Measurements from ENCODE around the gene SC5D. TPM values are rescaled to one million over a fixed set of nuclear protein-coding genes. Genes with fewer than 3 reads are reported as not detected.

The SC5D gene
- total RNA-seq, 2 experiments from 2014 or later, result 24.8 to 25.5 TPM

DNA sequence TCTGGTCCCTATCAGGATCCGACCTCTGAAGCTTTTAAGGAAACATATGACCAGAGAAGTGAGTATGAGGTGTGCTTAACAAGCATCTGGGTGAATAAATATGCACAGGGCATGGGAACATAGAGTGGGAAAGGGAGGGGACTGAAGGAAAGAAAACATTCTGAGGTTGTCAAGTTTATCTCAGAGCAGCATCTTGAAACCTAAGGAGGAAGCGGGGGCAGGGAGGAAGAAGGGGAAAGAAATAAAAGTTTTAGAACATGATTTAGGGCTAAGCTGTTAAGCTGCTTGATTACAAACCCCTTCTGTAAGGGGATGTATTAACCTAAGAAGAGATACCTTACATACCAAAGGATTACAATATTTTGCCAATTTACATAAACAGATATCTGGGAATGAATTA is 24.0 kb upstream of the SC5D start:
- DNase-seq (no peak), ATAC-seq (ENCODE audit: low read depth) (no peak)
- H3K9me3 Mint-ChIP-seq, result peaks cover under 1% of the 10 kb centered on the region
- POLR2A ChIA-PET, result no interaction called here
- H3K4me3 Mint-ChIP-seq, result no peak overlapping the region
- H3K27me3 Mint-ChIP-seq, result peaks cover 44% of the 10 kb centered on the region
- H3K36me3 Mint-ChIP-seq, result no peaks in the 10 kb centered on the region
- no peak overlapping the region for H3K27ac Mint-ChIP-seq
- peaks cover 4% of the 10 kb centered on the region for H3K4me1 Mint-ChIP-seq

DNA sequence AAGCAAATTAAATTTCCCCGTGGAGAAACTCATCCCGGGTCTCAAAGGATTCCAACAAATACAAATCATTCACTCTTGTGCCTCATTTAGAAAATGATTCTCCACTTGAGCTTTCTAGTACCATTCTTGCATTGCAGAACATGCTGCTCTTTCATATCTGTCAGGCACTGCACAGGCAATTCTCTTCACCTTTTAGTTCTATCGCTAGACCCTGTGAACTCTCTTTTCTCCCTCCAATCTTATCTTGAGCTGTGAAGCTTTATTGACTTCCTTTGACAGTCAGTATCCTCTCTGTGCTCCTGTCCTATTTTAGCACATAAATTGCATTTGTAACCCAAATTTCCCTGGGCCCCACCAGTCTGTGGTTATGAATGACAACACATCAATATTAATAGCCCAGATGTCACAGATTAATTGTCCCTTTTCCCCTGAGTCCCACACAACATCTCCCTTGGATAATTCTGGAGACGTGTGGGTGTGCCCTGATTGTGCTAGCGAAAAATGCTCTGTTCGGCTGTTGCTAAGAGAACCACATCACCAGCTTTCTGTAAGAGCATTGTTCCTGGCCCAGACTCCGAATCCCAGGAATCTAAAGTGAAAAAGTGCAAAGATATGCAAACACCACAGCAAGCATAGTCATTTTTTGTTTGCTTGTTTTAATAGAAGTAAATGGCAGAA is 22.4 kb upstream of the SC5D start:
- no peak overlapping the region for H3K4me3 Mint-ChIP-seq
- no peaks in the 10 kb centered on the region for H3K9me3 Mint-ChIP-seq
- DNase-seq (no peak), ATAC-seq (ENCODE audit: low read depth) (no peak)
- H3K27me3 Mint-ChIP-seq, result peaks cover 47% of the 10 kb centered on the region
- H3K36me3 Mint-ChIP-seq, result no peaks in the 10 kb centered on the region
- POLR2A ChIA-PET, result no interaction called here
- H3K27ac Mint-ChIP-seq, result no peak overlapping the region
- peaks cover 4% of the 10 kb centered on the region for H3K4me1 Mint-ChIP-seq

DNA sequence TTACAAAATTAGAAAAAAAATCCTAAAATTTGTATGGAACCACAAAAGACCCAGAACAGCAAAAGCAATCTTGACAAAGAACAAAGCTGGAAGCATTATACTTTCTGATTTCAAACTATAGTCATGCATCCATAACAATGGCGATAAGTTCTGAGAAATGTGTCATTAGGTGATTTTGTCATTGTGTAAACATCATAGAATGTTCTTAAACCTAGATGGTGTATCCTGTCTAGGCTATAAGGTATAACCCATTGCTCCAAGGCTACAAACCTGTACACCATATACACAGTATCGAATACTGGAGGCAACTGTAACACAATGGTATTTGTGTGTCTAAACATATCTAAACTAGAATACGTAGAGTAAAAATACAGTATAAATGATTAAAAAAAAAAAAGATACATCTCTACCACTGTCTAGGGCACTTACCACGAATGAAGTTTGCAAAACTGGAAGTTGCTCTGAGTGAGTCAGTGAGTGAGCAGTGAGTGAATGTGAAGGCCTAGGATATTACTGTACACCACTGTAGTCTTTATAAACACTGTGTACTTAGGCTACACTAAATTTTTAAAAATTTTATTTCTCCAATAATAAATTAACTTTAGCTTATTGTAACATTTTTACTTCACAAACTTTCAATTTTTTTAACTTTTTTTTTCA is 18.1 kb upstream of the SC5D start:
- peaks cover 14% of the 10 kb centered on the region for H3K9me3 Mint-ChIP-seq

DNA sequence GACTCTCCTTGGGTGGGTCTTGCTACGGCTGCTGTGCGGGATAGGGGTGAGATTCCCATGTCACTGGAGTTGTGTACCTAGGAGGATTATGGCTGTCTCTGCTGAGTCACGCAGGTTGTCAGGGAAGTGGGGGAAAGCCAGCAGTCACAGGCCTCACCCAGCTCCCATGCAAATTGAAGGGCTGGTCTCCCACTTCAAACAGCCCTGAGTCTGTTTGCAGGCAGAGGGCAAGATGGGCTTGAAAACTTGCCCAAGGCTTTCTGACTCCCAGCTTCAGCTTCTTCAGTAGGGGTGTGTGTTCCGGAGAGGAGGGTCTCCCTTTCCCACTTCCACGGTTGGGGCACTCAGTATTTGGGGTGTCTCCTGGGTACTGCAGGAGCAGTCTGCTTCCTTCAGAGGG is 10.9 kb upstream of the SC5D start:
- POLR2A ChIA-PET, result interaction anchor here (0.7 kb wide), 1 partner anchor 11 kb away, joined by 4 read pairs; the partner anchor contains the start of gene SC5D
- peaks cover 31% of the 10 kb centered on the region for H3K27me3 Mint-ChIP-seq
- DNase-seq, result no peak

More for the DNA sequence above, 18.1 kb upstream of the SC5D start:
- peaks cover 2% of the 10 kb centered on the region for H3K4me1 Mint-ChIP-seq
- DNase-seq (no peak), ATAC-seq (ENCODE audit: low read depth) (no peak)
- no peak overlapping the region for H3K27ac Mint-ChIP-seq
- peaks cover 7% of the 10 kb centered on the region for H3K36me3 Mint-ChIP-seq
- POLR2A ChIA-PET, result no interaction called here
- no peak overlapping the region for H3K4me3 Mint-ChIP-seq
- H3K27me3 Mint-ChIP-seq, result peaks cover 30% of the 10 kb centered on the region

DNA sequence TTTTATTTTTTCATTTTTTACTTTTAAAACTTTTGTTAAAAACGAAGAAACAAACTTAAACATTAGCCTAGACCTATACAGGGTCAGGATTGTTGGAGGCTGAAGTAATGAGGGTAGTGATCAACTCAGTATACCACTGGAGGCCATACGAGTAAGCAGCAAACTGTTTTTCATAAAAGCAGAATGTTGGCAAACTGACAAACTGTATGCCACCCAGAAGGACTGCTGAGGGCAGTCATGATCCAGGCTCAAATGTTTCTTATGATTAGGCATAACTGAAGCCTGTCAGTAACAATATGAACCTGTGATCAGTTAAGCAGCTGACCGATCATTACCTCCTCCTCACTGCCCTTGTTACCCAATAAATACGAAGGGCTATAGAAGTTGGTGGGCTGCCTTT is 10.2 kb upstream of the SC5D start:
- Mint-ChIP-seq H3K4me3 (no peak overlapping the region), H3K4me1 (peaks cover 2% of the 10 kb centered on the region), H3K9me3 (peaks cover 21% of the 10 kb centered on the region), H3K36me3 (peaks cover 10% of the 10 kb centered on the region), H3K27me3 (peaks cover 31% of the 10 kb centered on the region), H3K27ac (no peak overlapping the region)
- ATAC-seq (ENCODE audit: low read depth), result no peak
- no peak for DNase-seq
- POLR2A ChIA-PET, result no interaction called here

More for the DNA sequence above, 10.9 kb upstream of the SC5D start:
- Mint-ChIP-seq H3K9me3 (peaks cover 21% of the 10 kb centered on the region), H3K4me1 (peaks cover 2% of the 10 kb centered on the region), H3K4me3 (no peak overlapping the region), H3K27ac (no peak overlapping the region), H3K36me3 (peaks cover 10% of the 10 kb centered on the region)
- ATAC-seq (ENCODE audit: low read depth), result no peak

DNA sequence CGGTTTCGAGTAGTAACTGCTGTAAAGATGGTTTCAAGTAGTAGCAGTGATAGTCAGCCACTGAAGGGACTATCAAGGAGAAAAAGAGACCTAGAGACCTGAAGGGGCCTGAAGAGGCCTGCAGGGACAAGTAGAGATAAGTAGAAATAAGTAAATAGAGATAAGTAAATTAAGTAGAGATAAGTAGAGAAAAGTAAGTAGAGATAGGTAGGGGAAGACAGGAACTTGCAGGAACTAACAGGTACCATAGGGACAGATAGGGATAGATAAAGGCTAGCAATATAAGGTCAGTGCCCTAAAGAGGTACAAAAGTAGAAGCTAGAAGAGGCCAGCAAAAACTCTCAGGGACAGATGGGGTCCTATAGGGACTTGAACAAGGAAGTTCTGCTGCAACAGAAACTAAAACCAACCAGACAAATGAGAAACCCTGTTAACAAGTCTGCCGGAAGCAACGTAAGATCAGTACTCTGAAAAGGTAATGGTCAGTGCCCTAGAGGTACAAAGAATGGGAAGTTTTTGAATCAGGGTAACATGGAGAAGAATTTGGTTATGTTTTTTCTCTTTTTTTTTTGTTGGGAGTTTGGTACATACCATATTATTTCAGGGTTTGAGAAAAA is 9.6 kb upstream of the SC5D start:
- H3K4me3 Mint-ChIP-seq, result no peak overlapping the region

DNA sequence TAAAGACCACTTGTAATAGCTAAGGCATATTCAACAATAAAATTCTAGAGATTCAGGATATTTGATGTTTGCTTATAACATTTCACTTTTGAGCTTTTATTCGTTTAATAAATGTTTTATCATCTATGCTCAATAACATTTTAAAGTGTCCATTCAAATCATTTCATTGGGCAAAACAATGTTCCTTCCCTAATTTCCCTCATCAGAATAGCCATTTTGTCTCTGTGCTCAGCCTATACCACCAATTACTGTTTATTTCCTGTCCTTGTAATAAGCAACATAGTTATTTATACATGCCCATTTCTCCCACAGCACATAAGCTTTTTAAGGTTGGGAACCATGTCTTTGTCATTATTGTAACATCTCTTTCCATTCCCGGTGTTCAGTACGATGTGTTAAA is 1.3 kb upstream of the SC5D start:
- DNase-seq (no peak), ATAC-seq (ENCODE audit: low read depth) (no peak)
- POLR2A ChIA-PET, result no interaction called here
- H3K27ac Mint-ChIP-seq, result no peak overlapping the region
- H3K4me1 Mint-ChIP-seq, result peaks cover 20% of the 10 kb centered on the region
- peaks cover 3% of the 10 kb centered on the region for H3K9me3 Mint-ChIP-seq
- H3K27me3 Mint-ChIP-seq, result no peaks in the 10 kb centered on the region
- H3K36me3 Mint-ChIP-seq, result peaks cover 5% of the 10 kb centered on the region
- no peak overlapping the region for H3K4me3 Mint-ChIP-seq

More for the DNA sequence above, 9.6 kb upstream of the SC5D start:
- peaks cover 27% of the 10 kb centered on the region for H3K27me3 Mint-ChIP-seq
- H3K36me3 Mint-ChIP-seq, result peaks cover 6% of the 10 kb centered on the region
- ATAC-seq (ENCODE audit: low read depth) (no peak), DNase-seq (no peak)
- no peak overlapping the region for H3K27ac Mint-ChIP-seq
- peaks cover 17% of the 10 kb centered on the region for H3K9me3 Mint-ChIP-seq
- peaks cover under 1% of the 10 kb centered on the region for H3K4me1 Mint-ChIP-seq
- POLR2A ChIA-PET, result no interaction called here

DNA sequence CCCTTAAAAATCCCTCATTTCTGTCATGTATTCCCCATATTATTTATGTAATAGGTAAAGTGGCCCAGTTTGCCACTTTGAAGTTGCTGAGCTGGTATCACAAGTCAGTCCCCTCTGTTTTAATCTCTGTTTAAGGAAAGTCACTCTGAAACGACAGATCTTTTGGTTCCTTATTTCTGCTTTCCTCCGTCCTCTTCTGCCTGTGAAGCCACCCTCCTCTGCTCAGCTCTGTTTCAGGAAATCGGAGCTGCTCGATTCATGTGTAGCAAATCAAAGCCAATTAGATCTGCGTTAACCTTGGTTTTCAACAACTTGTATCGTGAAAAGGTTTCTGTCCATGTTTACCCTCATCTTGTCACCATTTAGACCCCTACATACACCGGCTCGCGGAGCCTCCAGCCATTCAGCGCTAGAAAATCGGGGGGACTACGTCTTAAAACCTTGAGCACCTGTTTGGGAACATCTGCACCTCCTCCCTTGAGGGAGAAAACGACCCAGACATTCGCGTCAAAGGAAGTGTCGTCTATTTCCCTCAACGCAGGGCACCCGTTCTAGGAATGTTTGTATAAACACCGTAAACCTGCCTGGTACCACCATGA is 576 bp upstream of the SC5D start:
- Mint-ChIP-seq H3K4me3 (peak overlapping the region; percentile 89), H3K27ac (peak overlapping the region; percentile 87), H3K36me3 (peaks cover 8% of the 10 kb centered on the region), H3K27me3 (no peaks in the 10 kb centered on the region), H3K4me1 (peaks cover 23% of the 10 kb centered on the region), H3K9me3 (peaks cover 3% of the 10 kb centered on the region)
- DNase-seq (no peak), ATAC-seq (ENCODE audit: low read depth) (no peak)
- POLR2A ChIA-PET, result interaction anchor here (0.7 to 0.9 kb wide), 3 partner anchors 10 to 160 kb away, joined by 3 to 4 read pairs (median 4); no protein-coding TSS in a partner anchor

DNA sequence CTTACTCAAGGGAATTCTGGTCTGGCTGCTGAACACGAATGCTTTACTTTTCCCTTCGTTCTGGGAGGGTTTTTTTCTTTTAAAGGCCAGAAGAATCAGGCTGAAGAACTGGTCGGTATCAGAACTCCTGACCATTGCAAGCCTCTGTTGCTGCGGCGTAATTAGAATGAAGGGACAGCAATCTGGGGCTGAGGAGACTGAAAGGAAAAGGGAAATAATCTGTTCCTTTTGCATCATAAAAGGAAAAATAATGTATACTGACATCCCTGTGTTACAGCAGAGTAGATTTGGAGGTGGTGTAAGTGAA is 670 bp downstream of the SC5D start:
- Mint-ChIP-seq H3K4me3 (peak overlapping the region; percentile 89), H3K9me3 (peaks cover 3% of the 10 kb centered on the region), H3K27ac (peak overlapping the region; percentile 87), H3K36me3 (peaks cover 11% of the 10 kb centered on the region), H3K27me3 (no peaks in the 10 kb centered on the region), H3K4me1 (peaks cover 23% of the 10 kb centered on the region)
- ATAC-seq (ENCODE audit: low read depth), result no peak
- POLR2A ChIA-PET, result no interaction called here
- no peak for DNase-seq

DNA sequence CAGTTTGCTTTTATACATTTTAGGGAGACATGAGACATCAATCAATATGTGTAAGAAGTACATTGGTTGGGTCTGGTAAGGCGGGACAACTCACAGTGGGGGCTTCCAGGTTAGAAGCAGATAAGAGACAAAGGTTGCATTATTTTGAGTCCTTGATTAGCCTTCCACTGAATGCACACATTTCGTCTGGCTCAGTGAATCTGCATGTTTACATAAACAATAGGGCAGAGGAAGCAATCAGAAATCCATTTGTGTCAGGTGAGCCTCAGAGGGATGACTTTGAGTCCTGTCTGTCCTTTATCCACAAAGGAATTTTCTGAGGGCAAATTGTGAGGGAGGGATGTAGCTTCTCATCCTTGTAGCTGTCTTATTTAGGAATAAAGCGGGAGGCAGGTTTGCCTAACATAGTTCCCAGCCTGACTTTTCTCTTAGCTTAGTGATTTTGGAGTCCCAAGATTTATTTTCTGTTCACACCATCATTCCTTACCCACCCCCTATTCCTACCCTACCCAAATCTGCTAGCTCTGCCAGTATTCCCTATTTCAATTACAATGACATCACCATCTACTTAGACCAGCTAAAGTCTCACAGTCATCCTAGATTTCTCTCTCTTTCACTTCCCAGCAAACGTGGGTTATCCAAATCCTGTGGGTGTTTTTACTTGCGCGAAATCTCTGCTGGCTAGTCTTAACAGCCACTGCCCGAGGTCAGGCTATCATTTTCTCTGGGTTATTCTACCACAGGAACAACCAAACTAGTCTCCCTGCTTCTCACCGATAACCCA is 2.9 kb downstream of the SC5D start:
- no peak overlapping the region for H3K4me3 Mint-ChIP-seq
- H3K9me3 Mint-ChIP-seq, result no peaks in the 10 kb centered on the region
- no peaks in the 10 kb centered on the region for H3K27me3 Mint-ChIP-seq
- H3K4me1 Mint-ChIP-seq, result peaks cover 23% of the 10 kb centered on the region
- DNase-seq (no peak), ATAC-seq (ENCODE audit: low read depth) (no peak)
- no peak overlapping the region for H3K27ac Mint-ChIP-seq
- H3K36me3 Mint-ChIP-seq, result peaks cover 18% of the 10 kb centered on the region
- POLR2A ChIA-PET, result no interaction called here

DNA sequence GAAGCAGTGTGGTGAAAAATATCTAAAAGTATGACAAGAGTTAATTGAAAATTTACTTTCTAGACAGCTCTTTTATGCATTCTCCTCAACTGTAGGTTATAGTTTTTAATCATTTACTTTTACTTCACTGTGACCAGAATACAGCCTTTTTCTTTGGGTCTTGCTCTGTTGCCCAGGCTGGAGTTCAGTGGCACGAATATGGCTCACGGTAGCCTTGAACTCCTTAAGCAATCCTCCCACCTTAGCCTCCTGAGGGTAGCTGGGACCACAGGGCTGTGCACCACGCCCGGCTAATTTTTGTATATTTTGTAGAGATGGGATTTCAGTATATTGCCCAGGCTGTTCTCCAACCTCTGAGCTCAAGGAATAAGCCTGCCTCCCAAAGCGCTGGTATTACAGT is 5.3 kb downstream of the SC5D start:
- POLR2A ChIA-PET, result no interaction called here
- Mint-ChIP-seq H3K9me3 (no peaks in the 10 kb centered on the region), H3K36me3 (peaks cover 18% of the 10 kb centered on the region), H3K4me1 (peaks cover 17% of the 10 kb centered on the region), H3K27me3 (no peaks in the 10 kb centered on the region), H3K27ac (no peak overlapping the region), H3K4me3 (no peak overlapping the region)
- DNase-seq, result no peak
- ATAC-seq (ENCODE audit: low read depth), result no peak

DNA sequence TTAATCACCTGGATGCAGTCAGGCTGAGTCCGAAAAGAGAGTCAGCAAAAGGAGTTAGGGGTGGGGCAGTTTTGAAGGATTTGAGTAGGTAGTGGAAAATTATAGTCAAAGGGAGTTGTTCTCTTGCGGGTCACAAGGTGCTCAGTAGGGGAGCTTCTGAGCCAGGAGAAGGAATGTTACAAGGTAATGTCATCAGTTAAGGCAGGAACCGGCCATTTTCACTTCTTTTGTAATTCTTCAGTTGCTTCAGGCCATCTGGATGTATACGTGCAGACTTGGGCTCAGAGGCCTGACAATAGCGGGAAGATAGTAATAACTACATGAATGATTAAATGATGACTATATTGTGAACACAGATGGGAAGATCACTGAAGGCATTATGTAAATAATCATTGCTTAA is 6.2 kb downstream of the SC5D start:
- no peaks in the 10 kb centered on the region for H3K9me3 Mint-ChIP-seq
- peaks cover 14% of the 10 kb centered on the region for H3K4me1 Mint-ChIP-seq
- no peak overlapping the region for H3K27ac Mint-ChIP-seq
- no peaks in the 10 kb centered on the region for H3K27me3 Mint-ChIP-seq
- H3K36me3 Mint-ChIP-seq, result peaks cover 18% of the 10 kb centered on the region
- no peak for ATAC-seq (ENCODE audit: low read depth)
- POLR2A ChIA-PET, result no interaction called here
- no peak for DNase-seq
- H3K4me3 Mint-ChIP-seq, result no peak overlapping the region

DNA sequence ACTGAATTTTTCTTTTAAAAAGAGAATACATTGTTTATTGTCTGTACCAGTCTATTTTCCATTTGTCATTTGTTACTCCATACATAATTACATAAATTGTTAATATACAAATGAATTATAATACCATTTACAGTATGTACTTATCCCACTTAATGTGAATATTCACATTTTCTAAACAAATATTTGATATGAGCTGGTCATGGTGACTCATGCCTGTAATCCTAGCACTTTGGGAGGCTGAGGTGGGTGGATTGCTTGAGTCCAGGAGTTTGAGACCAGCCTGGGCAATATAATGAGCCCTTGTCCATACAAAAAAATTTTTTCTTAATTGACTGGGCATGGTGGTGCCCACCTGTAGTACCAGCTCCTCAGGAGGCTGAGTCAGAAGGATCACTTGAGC is 6.8 kb downstream of the SC5D start:
- ATAC-seq (ENCODE audit: low read depth) (no peak), DNase-seq (no peak)
- H3K4me3 Mint-ChIP-seq, result no peak overlapping the region
- POLR2A ChIA-PET, result no interaction called here
- H3K9me3 Mint-ChIP-seq, result no peaks in the 10 kb centered on the region
- no peak overlapping the region for H3K27ac Mint-ChIP-seq
- peaks cover 20% of the 10 kb centered on the region for H3K36me3 Mint-ChIP-seq
- no peaks in the 10 kb centered on the region for H3K27me3 Mint-ChIP-seq
- peaks cover 14% of the 10 kb centered on the region for H3K4me1 Mint-ChIP-seq
